Astrocyte of the spinal cord (primary cell): ENCODE measurements around the gene ZNF185.
"Not testable (repeated sequence)": the region's sequence is repeated elsewhere in the genome, so short reads cannot be mapped to it uniquely, and the experiment has no call there.

Experiments used
- DNase-seq: peaks from one replicate; pipeline ENCODE4 v3.0.0; 2011; ENCODE audit warnings: low read depth, low spot score
- H3K4me3 ChIP-seq: 2 replicates; pipeline ENCODE4 v1.5.1; 2011; ENCODE audit warnings: low read depth, mild to moderate bottlenecking, low read length, moderate library complexity
- CTCF ChIP-seq: IDR thresholded peaks from 2 replicates; pipeline ENCODE4 v1.5.1; 2012; ENCODE audit warnings: low read depth, mild to moderate bottlenecking, low read length, inconsistent platforms
- in situ Hi-C: cut with HindIII; loops from 2 replicates; pipeline ENCODE4 v1.10.0; 2017; ENCODE audit warnings: low sequenced_read_pairs

ZNF185 gene

GRCh38 chrX:152905081-152905420 lies 7.2 kb downstream of the ZNF185 start:
- TF ChIP-seq CTCF, result no peak
- in situ Hi-C loops, result no loop called here
- H3K4me3 ChIP-seq, result no peak overlapping the region
- DNase-seq, result no peak

GRCh38 chrX:152907084-152907651 lies 9.3 kb downstream of the ZNF185 start:
- in situ Hi-C loops, result no loop called here
- H3K4me3 ChIP-seq, result no peak overlapping the region
- DNase-seq, result peak; percentile 79
- TF ChIP-seq CTCF, result no peak

GRCh38 chrX:152908486-152908885 lies 10.6 kb downstream of the ZNF185 start:
- in situ Hi-C loops, result no loop called here
- no peak overlapping the region for H3K4me3 ChIP-seq
- no peak for TF ChIP-seq CTCF
- DNase-seq, result no peak

GRCh38 chrX:152910018-152910417 lies 12.2 kb downstream of the ZNF185 start:
- DNase-seq, in situ Hi-C loops, H3K4me3 ChIP-seq: not testable (repeated sequence)

GRCh38 chrX:152912106-152912505 lies 14.2 kb downstream of the ZNF185 start:
- peak; percentile 15 for TF ChIP-seq CTCF
- in situ Hi-C loops, result no loop called here
- H3K4me3 ChIP-seq, result no peak overlapping the region
- DNase-seq, result no peak

- no peak for DNase-seq
- in situ Hi-C loops, result no loop called here
- no peak for TF ChIP-seq CTCF
- H3K4me3 ChIP-seq, result no peak overlapping the region
Observed at GRCh38 chrX:152912641-152913040, 14.8 kb downstream of the ZNF185 start.

GRCh38 chrX:152913346-152913745 lies 15.5 kb downstream of the ZNF185 start:
- DNase-seq, result no peak
- no peak overlapping the region for H3K4me3 ChIP-seq
- no peak for TF ChIP-seq CTCF
- in situ Hi-C loops, result no loop called here
